DMS153 (cell line): ENCODE data around the gene CLIP2.
"Not testable (repeated sequence)": the region's sequence is repeated elsewhere in the genome, so short reads cannot be mapped to it uniquely, and the experiment has no call there.

Experiments used
- DNase-seq: peaks from one replicate; lab custom pipeline; 2025; lab: John Stamatoyannopoulos, UW

Gene CLIP2

DNA sequence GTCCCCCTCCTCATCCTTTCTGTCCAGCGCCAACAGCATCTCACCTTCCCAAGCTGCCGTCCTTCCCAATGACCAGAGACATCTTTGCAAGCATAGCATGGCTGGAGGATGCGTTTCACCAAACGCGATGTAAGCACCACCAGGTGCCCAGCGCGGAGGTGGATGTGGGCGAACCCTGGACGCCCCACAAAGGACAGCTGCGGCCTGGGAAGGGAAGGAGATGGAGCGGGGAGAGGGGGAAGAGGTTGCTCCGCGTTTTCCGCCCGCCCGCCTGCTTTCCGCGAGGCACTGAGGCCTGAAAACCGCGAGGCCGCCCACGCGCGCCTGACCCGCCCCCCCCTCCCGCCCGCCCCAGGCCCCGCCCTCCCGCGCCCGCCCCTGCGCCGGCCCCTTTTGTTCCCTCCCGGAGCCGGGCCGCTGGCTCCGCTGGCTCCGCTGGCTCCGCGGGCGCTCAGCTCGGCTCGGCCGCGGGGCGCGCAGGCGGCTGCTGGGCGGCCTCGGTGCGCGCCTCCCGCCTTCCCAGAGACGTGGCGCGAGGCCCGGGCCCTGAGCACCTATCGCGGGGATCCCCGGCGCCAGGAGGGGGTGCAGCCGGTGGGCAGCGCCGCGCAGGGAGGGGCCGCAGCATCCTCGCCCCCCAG is at the start of gene CLIP2:
Gene CLIP2 (plus strand): TSS at position 390 of the 641 bp plus-strand sequence. CDS start 28,140 bp downstream, outside the sequence.
- DNase-seq = peak; percentile 33

- no peak for DNase-seq
Observed at GRCh38 chr7:74240482-74240881, 48.7 kb upstream of the CLIP2 start.

- no peak for DNase-seq
Observed at GRCh38 chr7:74242122-74242443, 47.1 kb upstream of the CLIP2 start.

DNA sequence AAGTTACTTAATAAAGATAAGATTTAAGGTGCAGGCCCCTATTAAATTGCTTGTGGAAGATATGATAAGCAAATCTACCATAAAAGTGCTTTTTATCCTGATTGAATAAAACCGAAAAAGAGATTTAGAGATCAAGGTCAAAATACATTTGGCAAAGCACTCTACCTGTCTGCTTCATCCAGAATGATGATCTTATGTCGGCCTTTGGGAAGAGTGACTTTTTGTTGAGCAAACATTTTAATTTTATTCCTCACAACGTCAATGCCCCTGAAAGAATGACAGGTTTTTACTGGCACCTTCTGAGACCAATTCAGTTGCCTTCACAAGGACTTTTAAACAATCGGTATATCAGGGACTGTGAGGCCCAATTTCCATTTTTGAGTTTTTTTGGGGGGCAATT is 42.7 kb upstream of the CLIP2 start:
- no peak for DNase-seq

DNA sequence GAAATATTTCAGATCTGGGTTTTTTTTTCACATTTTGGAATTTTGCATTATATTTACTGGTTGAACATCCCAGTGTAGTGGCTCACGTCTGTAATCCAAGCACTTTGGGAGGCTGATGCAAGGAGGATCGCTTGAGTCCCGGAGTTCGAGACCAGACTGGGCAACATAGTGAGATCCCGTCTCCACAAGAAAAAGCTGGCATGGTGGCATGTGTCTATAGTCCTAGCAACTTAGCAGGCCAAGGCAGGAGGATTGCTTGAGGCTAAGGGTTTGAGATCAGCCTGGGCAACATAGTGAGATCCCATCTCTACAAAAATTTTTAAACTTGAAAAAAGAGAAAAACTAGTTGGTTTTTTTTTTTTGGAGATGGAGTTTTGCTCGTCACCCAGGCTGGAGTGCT is 41.1 kb upstream of the CLIP2 start:
- no peak for DNase-seq

DNA sequence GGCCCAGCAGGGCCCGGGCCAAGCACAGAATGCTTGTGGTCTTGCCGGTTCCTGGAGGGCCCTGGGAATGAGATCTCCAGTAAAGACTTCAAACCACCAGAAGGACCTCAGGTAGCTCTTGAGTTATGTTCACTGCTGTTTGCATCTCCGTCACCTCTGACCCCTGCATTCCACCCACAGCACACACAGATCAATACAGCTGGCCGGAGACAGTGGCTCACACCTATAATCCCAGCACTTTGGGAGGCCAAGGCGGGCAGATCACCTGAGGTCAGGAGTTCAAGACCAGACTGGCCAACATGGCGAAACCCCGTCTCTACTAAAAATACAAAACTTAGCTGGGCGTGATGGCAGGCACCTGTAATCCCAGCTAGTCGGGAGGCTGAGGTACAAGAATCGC is 40.1 kb upstream of the CLIP2 start:
- not testable (repeated sequence) for DNase-seq

GRCh38 chr7:74252893-74253292 is 36.3 kb upstream of the CLIP2 start:
- DNase-seq = no peak

GRCh38 chr7:74253331-74253730 is 35.9 kb upstream of the CLIP2 start:
- DNase-seq = no peak

GRCh38 chr7:74253835-74254128 is 35.4 kb upstream of the CLIP2 start:
- no peak for DNase-seq

DNA sequence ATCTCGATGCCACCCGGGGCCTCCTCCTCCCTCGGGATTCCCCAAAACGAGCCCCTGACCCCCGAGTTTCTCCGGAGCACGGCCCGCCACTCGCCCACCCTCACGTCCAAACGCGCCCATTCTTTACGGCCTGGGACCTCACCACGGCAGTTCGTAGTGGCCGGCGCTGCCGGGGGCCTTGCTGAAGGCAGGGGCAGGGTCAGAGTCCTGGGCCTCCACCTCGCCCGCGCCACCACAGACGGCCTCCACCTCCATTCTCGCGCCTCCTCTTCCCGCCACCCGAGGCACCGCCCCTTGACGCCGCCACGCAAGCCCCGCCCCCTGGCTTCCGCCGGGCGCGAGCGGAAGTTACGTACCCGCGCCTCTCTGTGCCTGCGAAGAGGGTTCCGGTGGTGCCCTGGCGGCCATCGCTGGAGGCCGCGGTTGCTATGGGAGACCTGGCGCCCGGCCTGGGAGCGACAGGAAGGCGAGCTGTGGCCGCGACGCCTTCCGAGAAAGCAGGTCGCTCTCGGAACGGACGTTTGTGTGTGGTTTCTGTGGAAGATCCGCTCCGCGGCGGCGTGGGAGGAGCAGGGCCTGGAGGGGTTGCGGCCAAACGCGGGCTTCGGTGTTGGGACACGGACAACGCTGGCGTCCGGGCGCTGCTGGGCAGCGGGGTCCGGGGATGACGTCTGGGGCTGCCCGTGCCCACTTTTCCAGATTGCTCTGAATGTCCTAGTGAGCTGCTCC is 34.9 kb upstream of the CLIP2 start, which contains the start of gene RFC2:
Gene RFC2 (minus strand): TSS at position 271 of the 729 bp plus-strand sequence. CDS start 16 bp downstream, at position 255.
- peak; percentile 91 for DNase-seq

GRCh38 chr7:74254858-74255379 is 34.3 kb upstream of the CLIP2 start:
- no peak for DNase-seq

GRCh38 chr7:74255461-74255860 is 33.7 kb upstream of the CLIP2 start:
- not testable (repeated sequence) for DNase-seq

GRCh38 chr7:74256491-74257408 is 32.5 kb upstream of the CLIP2 start:
- DNase-seq = no peak

DNA sequence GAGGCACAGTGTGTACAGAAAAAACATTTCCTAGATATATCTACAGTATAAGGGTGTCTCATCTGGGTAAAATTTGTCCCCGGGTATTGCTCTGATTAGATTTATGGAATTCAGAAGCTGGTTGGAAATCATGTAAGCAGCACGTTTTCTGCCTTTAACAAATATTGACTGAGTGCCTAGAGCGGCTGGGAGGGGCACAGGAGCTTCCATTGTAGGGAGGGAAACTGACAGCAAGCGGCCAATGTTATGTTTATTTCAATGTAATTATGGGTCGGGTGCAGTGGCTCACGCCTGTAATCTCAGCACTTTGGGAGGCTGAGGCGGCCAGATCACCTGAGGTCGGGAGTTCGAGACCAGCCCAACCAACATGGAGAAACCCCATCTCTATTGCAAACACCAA is 30.6 kb upstream of the CLIP2 start:
- no peak for DNase-seq

GRCh38 chr7:74262639-74263398 is 26.4 kb upstream of the CLIP2 start:
- DNase-seq = no peak

GRCh38 chr7:74263399-74264120 is 25.6 kb upstream of the CLIP2 start:
- no peak for DNase-seq

DNA sequence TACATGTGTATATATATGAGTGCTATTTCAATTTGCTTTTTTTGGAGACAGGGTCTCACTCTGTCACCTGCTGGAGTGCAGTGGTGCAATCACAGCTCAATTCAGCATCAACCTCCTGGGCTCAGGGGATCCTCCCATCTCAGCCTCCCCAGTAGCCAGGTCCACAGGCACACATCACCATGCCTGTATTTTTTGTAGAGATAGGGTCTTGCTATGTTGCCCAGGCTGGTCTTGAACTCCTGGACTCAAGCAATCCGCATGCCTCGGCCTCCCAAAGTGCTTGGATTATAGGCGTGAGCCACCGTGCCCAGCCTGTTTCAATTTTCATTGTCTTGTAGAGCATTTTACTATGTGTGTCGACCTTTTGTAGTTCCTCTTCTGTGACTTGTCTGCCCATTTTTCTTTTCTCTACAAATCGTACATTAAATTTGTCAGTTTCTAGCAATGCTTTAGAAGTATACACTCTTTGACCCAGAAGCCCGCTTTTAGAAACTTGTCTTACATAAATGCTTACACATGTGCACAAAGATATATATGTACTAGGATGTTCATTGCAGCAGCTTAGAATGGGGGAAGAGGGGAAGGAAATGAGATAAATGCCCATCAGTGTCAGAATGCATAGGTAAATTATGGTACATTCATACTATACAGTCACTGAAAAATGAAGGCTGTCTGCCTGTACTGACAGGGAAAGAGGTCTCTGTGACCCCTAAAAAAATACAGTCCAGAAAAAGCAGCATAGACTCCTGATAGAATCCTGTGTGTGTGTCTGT is 22.8 kb upstream of the CLIP2 start:
- DNase-seq = no peak

DNA sequence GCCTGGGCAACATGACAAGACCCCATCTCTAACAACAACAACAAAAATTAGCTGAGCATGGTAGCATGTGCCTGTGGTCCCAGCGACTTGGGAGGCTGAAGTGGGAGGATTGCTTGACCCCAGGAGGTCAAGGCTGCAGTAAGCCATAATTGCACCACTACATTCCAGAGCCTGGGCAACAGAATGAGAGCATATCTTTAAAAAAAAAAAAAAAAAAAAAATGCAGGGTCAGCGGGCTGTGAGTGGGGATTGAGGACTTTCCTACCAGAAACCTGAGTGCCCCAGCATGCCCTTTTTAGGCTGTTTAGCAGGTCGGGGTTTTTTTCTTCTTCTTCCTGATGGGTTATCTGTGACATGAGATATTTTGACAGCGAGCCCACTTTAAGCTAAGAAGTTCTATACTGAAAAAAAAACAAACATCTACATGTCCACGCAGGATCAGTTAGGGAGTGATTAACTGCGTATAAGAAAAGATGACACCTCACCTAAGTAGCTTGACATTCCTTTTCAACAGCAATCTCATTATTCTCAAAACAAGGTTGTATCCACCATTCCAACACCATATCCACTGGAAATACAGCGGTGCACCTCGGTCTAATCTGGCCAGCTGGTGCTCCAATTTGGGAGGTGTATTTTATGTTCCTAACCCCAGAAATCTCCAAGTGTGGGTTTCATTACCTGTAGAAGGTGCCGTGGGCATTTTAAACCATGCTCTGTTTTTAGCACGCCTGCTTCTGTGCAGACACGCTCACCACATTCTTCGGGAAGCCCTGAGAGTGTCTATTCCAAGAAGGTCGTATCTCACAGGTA is 21.2 kb upstream of the CLIP2 start:
- DNase-seq = no peak

- DNase-seq = peak; percentile 84
Observed at GRCh38 chr7:74269757-74270277, 19.4 kb upstream of the CLIP2 start.
